ENCODE measurements around the gene NR6A1.

DNA sequence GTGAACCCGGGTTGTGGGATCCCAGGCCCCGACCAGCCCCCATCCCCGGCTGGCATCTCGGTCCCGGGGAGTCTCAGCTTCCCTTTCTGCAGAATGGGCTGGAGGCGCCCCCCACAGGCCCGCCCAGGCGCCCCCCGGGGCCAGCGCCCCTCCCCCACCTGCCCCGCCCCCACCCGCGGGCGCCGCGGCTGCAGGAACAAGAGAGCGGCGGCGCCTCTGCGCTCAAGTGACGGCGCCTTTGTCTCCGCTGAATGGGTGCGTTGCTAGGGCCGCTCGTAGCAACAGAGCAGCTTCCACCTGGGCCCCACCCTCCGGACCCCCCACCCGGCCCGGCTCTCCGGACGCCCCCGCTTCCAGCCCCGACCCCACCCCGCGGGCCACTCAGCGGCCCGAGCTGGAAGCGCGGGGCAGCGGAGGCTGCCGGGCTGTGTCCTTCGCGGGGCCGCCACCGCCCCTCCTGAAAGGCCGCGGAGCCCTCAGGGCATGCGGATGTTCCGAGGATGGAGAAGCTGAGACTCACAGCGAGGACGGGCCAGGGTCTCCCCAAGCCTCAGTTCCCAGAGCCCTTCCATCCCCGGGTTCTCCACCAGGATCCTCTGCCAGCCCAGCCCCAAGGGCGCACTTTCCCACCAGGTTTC lies 293.3 kb downstream of the NR6A1 start:
- TF ChIP-seq, protein P1, sequence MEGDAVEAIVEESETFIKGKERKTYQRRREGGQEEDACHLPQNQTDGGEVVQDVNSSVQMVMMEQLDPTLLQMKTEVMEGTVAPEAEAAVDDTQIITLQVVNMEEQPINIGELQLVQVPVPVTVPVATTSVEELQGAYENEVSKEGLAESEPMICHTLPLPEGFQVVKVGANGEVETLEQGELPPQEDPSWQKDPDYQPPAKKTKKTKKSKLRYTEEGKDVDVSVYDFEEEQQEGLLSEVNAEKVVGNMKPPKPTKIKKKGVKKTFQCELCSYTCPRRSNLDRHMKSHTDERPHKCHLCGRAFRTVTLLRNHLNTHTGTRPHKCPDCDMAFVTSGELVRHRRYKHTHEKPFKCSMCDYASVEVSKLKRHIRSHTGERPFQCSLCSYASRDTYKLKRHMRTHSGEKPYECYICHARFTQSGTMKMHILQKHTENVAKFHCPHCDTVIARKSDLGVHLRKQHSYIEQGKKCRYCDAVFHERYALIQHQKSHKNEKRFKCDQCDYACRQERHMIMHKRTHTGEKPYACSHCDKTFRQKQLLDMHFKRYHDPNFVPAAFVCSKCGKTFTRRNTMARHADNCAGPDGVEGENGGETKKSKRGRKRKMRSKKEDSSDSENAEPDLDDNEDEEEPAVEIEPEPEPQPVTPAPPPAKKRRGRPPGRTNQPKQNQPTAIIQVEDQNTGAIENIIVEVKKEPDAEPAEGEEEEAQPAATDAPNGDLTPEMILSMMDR (IDR thresholded peaks at IDR 0.05; ENCODE audit: insufficient read depth, low read length) = no peak
- no peak for TF ChIP-seq POLR2AphosphoS5 (IDR thresholded peaks at IDR 0.05; ENCODE audit: low read depth)
- no peak for TF ChIP-seq GABPA (IDR thresholded peaks at IDR 0.05; ENCODE audit: low read depth)
- TF ChIP-seq, protein P2, sequence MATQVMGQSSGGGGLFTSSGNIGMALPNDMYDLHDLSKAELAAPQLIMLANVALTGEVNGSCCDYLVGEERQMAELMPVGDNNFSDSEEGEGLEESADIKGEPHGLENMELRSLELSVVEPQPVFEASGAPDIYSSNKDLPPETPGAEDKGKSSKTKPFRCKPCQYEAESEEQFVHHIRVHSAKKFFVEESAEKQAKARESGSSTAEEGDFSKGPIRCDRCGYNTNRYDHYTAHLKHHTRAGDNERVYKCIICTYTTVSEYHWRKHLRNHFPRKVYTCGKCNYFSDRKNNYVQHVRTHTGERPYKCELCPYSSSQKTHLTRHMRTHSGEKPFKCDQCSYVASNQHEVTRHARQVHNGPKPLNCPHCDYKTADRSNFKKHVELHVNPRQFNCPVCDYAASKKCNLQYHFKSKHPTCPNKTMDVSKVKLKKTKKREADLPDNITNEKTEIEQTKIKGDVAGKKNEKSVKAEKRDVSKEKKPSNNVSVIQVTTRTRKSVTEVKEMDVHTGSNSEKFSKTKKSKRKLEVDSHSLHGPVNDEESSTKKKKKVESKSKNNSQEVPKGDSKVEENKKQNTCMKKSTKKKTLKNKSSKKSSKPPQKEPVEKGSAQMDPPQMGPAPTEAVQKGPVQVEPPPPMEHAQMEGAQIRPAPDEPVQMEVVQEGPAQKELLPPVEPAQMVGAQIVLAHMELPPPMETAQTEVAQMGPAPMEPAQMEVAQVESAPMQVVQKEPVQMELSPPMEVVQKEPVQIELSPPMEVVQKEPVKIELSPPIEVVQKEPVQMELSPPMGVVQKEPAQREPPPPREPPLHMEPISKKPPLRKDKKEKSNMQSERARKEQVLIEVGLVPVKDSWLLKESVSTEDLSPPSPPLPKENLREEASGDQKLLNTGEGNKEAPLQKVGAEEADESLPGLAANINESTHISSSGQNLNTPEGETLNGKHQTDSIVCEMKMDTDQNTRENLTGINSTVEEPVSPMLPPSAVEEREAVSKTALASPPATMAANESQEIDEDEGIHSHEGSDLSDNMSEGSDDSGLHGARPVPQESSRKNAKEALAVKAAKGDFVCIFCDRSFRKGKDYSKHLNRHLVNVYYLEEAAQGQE (IDR thresholded peaks at IDR 0.05; ENCODE audit: insufficient replicate concordance, low read depth) = no peak

Measured in HL-60 (cell line).